A673 (cell line): ENCODE data around the gene RMND5A.

Experiments used
- EZH2 ChIP-seq: fragments of 200-600 bp; sonication (generic); IDR thresholded peaks from 2 replicates; pipeline ENCODE4 v1.6.1; 2017; ENCODE audit warnings: borderline replicate concordance, low read depth, mild to moderate bottlenecking, mixed read lengths, antibody characterized with exemption, low read length; ENCODE audit not compliant: poor library complexity, severe bottlenecking
- TF ChIP-seq, protein P1 (sequence below): fragments of 300-800, 200-600 bp; sonication (generic); conservative IDR thresholded peaks from 2 replicates; pipeline ENCODE4 v1.5.1; 2017; ENCODE audit warnings: low read depth, mild to moderate bottlenecking, antibody characterized with exemption, low read length, moderate library complexity, mixed read lengths

DNA sequence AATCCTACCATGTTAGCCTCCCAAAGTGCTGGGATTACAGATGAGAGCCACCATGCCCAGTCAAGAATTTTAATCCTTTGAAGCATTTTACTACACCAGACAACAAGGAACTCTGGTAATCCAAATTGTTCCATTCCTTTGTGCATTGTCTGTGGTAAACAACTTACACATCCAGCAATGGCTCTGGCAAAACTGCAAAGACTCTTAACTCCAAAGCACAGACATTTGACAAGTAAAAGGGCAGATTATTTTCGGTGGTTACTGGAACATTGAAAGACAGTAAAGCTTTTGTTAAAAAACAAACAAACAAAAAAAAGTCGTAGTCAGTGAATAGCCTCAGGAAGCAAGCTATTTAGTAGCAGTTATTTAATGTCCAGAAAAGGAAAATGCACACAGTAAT, 33.2 kb upstream of the RMND5A start:
- TF ChIP-seq, protein P1, sequence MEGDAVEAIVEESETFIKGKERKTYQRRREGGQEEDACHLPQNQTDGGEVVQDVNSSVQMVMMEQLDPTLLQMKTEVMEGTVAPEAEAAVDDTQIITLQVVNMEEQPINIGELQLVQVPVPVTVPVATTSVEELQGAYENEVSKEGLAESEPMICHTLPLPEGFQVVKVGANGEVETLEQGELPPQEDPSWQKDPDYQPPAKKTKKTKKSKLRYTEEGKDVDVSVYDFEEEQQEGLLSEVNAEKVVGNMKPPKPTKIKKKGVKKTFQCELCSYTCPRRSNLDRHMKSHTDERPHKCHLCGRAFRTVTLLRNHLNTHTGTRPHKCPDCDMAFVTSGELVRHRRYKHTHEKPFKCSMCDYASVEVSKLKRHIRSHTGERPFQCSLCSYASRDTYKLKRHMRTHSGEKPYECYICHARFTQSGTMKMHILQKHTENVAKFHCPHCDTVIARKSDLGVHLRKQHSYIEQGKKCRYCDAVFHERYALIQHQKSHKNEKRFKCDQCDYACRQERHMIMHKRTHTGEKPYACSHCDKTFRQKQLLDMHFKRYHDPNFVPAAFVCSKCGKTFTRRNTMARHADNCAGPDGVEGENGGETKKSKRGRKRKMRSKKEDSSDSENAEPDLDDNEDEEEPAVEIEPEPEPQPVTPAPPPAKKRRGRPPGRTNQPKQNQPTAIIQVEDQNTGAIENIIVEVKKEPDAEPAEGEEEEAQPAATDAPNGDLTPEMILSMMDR: no peak
- TF ChIP-seq EZH2: no peak
